HCT116 (cell line): ENCODE measurements around the gene C2orf68. TPM values are rescaled to one million over a fixed set of nuclear protein-coding genes. Genes with fewer than 3 reads are reported as not detected.
"Not testable (repeated sequence)": the region's sequence is repeated elsewhere in the genome, so short reads cannot be mapped to it uniquely, and the experiment has no call there.

ENCODE experiments used
- ATAC-seq: fragments of 200-7000 bp; cut with Tn5 transposase; 2 replicates; pipeline ENCODE4 v1.9.1; 2020; ENCODE audit warnings: mild to moderate bottlenecking, moderate library complexity
- BruUV-seq: library from RNA; stranded (reverse); fragments of 400-500 nt; replicated peaks from 2 replicates; lab custom pipeline; 2021; lab: Mats Ljungman, UMichigan
- CTCF ChIA-PET: fragments of 300-600 bp; sonication (Branson Sonifier 250); formaldehyde crosslinking; loops from one replicate; lab custom pipeline; 2021; ENCODE audit warnings: antibody characterized with exemption; lab: Charles Lee
- POLR2A ChIA-PET: fragments of 300-600, 350-600 bp; sonication (Branson Sonifier 250); formaldehyde crosslinking; loops from one replicate; lab custom pipeline; 2021; ENCODE audit warnings: antibody characterized with exemption; lab: Charles Lee
- RAD21 ChIA-PET, 2 experiments: fragments of 300-600 bp; sonication (Branson Sonifier 250); formaldehyde crosslinking; loops; one replicate each; lab custom pipeline; 2023; ENCODE audit warnings: low total read pairs in 2 of 2; ENCODE audit not compliant: uncharacterized antibody in 2 of 2, unreplicated experiment in 2 of 2, low non-redundant PET in 1 of 2; lab: Charles Lee
- DNase-seq: peaks from one replicate; pipeline ENCODE4 v3.0.0-alpha.2; 2010; ENCODE audit warnings: low read depth, low spot score
- H2AFZ ChIP-seq: fragments of 200-600 bp; shearing (Covaris generic), sonication (generic); 2 replicates; pipeline ENCODE4 v1.6.1; 2017; ENCODE audit warnings: low read depth, mixed run types, mixed read lengths, antibody characterized with exemption, low read length; ENCODE audit not compliant: poor library complexity, severe bottlenecking
- H3K27ac ChIP-seq: 2 replicates; pipeline ENCODE4 v1.5.1; 2012; ENCODE audit warnings: low read depth, low read length
- H3K27me3 ChIP-seq: fragments of 200-600 bp; sonication (generic); 2 replicates; pipeline ENCODE4 v1.6.1; 2016; ENCODE audit warnings: mixed run types, low read length, mixed read lengths; ENCODE audit not compliant: insufficient read depth
- H3K36me3 ChIP-seq, 2 experiments: fragments of 200-500 bp in 1 of 2; fragments of 200-600 bp in 1 of 2; sonication (Bioruptor generic) in 1 of 2; sonication (generic) in 1 of 2; 2 replicates each; pipeline versions ENCODE4 v1.5.1 to v1.6.1; 2014 to 2016; ENCODE audit warnings: low read length in 2 of 2, inconsistent platforms in 1 of 2, mixed read lengths in 1 of 2, mixed run types in 1 of 2; ENCODE audit not compliant: insufficient read depth in 2 of 2, control insufficient read depth in 1 of 2
- H3K4me1 ChIP-seq, 2 experiments: fragments of 200-600 bp in 1 of 2; sonication (generic) in 1 of 2; 2 replicates each; pipeline versions ENCODE4 v1.5.1 to v1.6.1; 2012 to 2017; ENCODE audit warnings: low read length in 2 of 2, inconsistent platforms in 1 of 2, mild to moderate bottlenecking in 1 of 2, mixed read lengths in 1 of 2, mixed run types in 1 of 2, moderate library complexity in 1 of 2; ENCODE audit not compliant: insufficient read depth in 2 of 2, control insufficient read depth in 1 of 2
- H3K4me2 ChIP-seq: fragments of 200-600 bp; sonication (generic); 2 replicates; pipeline ENCODE4 v1.6.1; 2017; ENCODE audit warnings: mixed run types, low read length, mixed read lengths
- H3K4me3 ChIP-seq, 2 experiments: fragments of 200-600 bp in 1 of 2; sonication (generic) in 1 of 2; replicated peaks in 1 of 2; 2 replicates each; pipeline ENCODE4 v1.5.1; 2011 to 2016; ENCODE audit warnings: low read length in 2 of 2, control low read depth in 1 of 2, low read depth in 1 of 2, mild to moderate bottlenecking in 1 of 2, mixed read lengths in 1 of 2, mixed run types in 1 of 2
- H3K79me2 ChIP-seq: fragments of 200-600 bp; sonication (generic); 2 replicates; pipeline ENCODE4 v1.6.1; 2017; ENCODE audit warnings: mild to moderate bottlenecking, mixed run types, low read length, moderate library complexity, mixed read lengths; ENCODE audit not compliant: insufficient read depth
- H3K9ac ChIP-seq: fragments of 200-600 bp; sonication (generic); 2 replicates; pipeline ENCODE4 v1.6.1; 2016; ENCODE audit warnings: low read length, mixed read lengths
- H3K9me2 ChIP-seq: fragments of 200-600 bp; sonication (generic), shearing (Covaris generic); 2 replicates; pipeline ENCODE4 v1.6.1; 2017; ENCODE audit warnings: mixed run types, mild to moderate bottlenecking, moderate library complexity; ENCODE audit not compliant: insufficient read depth
- H3K9me3 ChIP-seq, 2 experiments: fragments of 200-500 bp in 1 of 2; fragments of 200-600 bp in 1 of 2; sonication (Bioruptor generic) in 1 of 2; sonication (generic) in 1 of 2; 2 replicates each; pipeline ENCODE4 v1.6.1; 2014 to 2017; ENCODE audit warnings: low read length in 2 of 2, mixed read lengths in 2 of 2, inconsistent platforms in 1 of 2, low read depth in 1 of 2, mild to moderate bottlenecking in 1 of 2, mixed run types in 1 of 2, moderate library complexity in 1 of 2; ENCODE audit not compliant: control insufficient read depth in 1 of 2, insufficient read depth in 1 of 2
- H4K20me1 ChIP-seq: fragments of 200-600 bp; sonication (generic), shearing (Covaris generic); 2 replicates; pipeline ENCODE4 v1.6.1; 2017; ENCODE audit warnings: mixed run types, mild to moderate bottlenecking, moderate library complexity; ENCODE audit not compliant: insufficient read depth
- ATF3 ChIP-seq: IDR thresholded peaks from 2 replicates; pipeline ENCODE4 v1.6.1; 2012
- CBX3 ChIP-seq: IDR thresholded peaks from 2 replicates; pipeline ENCODE4 v1.6.1; 2012; ENCODE audit warnings: low read depth
- CEBPB ChIP-seq: IDR thresholded peaks from 2 replicates; pipeline ENCODE4 v1.6.1; 2012; ENCODE audit warnings: low read depth
- EGR1 ChIP-seq: IDR thresholded peaks from 2 replicates; pipeline ENCODE4 v1.6.1; 2012; ENCODE audit warnings: low read depth
- EZH2 ChIP-seq: fragments of 200-600 bp; sonication (generic); IDR thresholded peaks from 2 replicates; pipeline ENCODE4 v1.6.1; 2017; ENCODE audit warnings: antibody characterized with exemption, mixed run types
- EZH2phosphoT487 ChIP-seq: fragments of 200-600 bp; IDR thresholded peaks from 2 replicates; pipeline ENCODE4 v1.6.1; 2018; ENCODE audit warnings: antibody characterized with exemption, borderline replicate concordance
- MAX ChIP-seq: IDR thresholded peaks from 2 replicates; pipeline ENCODE4 v1.6.1; 2012
- POLR2A ChIP-seq: IDR thresholded peaks from 2 replicates; pipeline ENCODE4 v1.7.0; 2011; ENCODE audit warnings: borderline replicate concordance; ENCODE audit not compliant: insufficient read depth, insufficient read length; ENCODE audit errors: extremely low read depth
- POLR2AphosphoS5 ChIP-seq: IDR thresholded peaks from 2 replicates; pipeline ENCODE4 v1.6.1; 2011; ENCODE audit warnings: mild to moderate bottlenecking, low read depth, low read length, moderate library complexity
- SIN3A ChIP-seq: IDR thresholded peaks from 2 replicates; pipeline ENCODE4 v1.6.1; 2012; ENCODE audit warnings: low read depth
- SP1 ChIP-seq: IDR thresholded peaks from 2 replicates; pipeline ENCODE4 v1.6.1; 2012; ENCODE audit warnings: low read depth
- SRF ChIP-seq: IDR thresholded peaks from 2 replicates; pipeline ENCODE4 v1.6.1; 2012; ENCODE audit warnings: low read depth
- TCF7L2 ChIP-seq: IDR thresholded peaks from 2 replicates; pipeline ENCODE4 v1.7.0; 2011; ENCODE audit warnings: borderline replicate concordance, inconsistent platforms; ENCODE audit not compliant: insufficient read depth, insufficient read length; ENCODE audit errors: extremely low read depth
- intact Hi-C: fragments of 100-400 bp; cut with micrococcal nuclease; formaldehyde crosslinking; loops from 2 replicates; pipeline ENCODE4 v1.10.0; 2022
- total RNA-seq: library from RNA; stranded (reverse); gene quantifications from one replicate; pipeline ENCODE4 v1.2.1, GENCODE V29; 2021; ENCODE audit not compliant: unreplicated experiment

Gene C2orf68
- total RNA-seq, 1 experiment from 2014 or later: 21.8 TPM

DNA sequence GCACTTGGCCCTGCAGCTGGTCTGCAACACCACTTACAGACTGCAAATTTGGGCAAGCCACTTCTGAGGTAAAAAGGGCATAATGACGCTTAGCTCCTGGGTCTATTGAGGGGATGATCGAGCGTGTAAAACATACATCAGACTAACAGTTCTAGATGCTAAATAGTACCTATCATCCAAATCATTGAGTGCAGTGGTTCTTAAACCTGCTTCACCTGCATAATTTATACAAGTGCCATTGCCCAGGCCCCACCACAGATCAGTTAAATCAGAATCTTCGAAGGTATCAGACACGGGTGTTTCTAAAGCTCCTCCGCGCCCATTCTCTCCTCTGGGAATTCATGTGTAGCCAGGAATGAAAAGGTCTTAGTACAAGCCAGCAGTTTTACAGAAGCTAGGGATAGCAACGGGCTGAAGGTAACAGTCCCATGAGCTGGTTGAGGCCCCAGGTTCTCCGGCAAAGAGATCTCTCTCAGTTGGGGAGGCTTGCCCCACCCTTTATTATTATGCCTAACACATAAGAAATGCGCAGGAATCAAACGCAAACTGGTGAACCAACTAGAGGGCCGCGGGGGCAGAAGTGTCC is 17.1 kb downstream of the C2orf68 start (continued):
- TF ChIP-seq MAX: no peak

- no peak overlapping the region for H3K9ac ChIP-seq
- H4K20me1 ChIP-seq: no peaks in the 10 kb centered on the region
- H3K9me2 ChIP-seq: no peaks in the 10 kb centered on the region
- H3K9me3 ChIP-seq: no peaks in the 10 kb centered on the region
- no peak overlapping the region for H3K4me3 ChIP-seq
- H3K27me3 ChIP-seq: no peaks in the 10 kb centered on the region
- DNase-seq (no peak), ATAC-seq (no peak)
- CTCF ChIA-PET: no interaction called here
- POLR2A ChIA-PET: interaction anchor here (0.6 kb wide), 1 partner anchor 12 kb away, joined by 4 read pairs; no protein-coding TSS in a partner anchor
- H3K4me1 ChIP-seq: peaks cover 8 to 28% of the 10 kb centered on the region in 2 experiments; a peak in 3 of 4 replicates
- H2AFZ ChIP-seq: no peak overlapping the region
- H3K36me3 ChIP-seq: peaks cover 3 to 4% of the 10 kb centered on the region in 2 experiments; a peak in 2 of 4 replicates
- intact Hi-C loops: no loop called here
- peaks cover 18% of the 10 kb centered on the region for H3K79me2 ChIP-seq
- no TSS peak for BruUV-seq
- RAD21 ChIA-PET: interaction anchor here in 1 of 2 experiments (0.6 kb wide), 1 partner anchor 132 kb away, joined by 7 read pairs; no protein-coding TSS in a partner anchor
- H3K27ac ChIP-seq: no peak overlapping the region
- H3K4me2 ChIP-seq: no peak overlapping the region
- TF ChIP-seq TCF7L2 (no peak), EGR1 (no peak), SRF (no peak), CEBPB (no peak), EZH2 (no peak), EZH2phosphoT487 (no peak), SIN3A (no peak), POLR2AphosphoS5 (no peak), SP1 (no peak), ATF3 (no peak), CBX3 (no peak), POLR2A (no peak)
- TF ChIP-seq, all 23 proteins: peak for 0
Observed at GRCh38 chr2:85593023-85593422, 18.8 kb downstream of the C2orf68 start.

- H3K9me2 ChIP-seq, H3K27me3 ChIP-seq, DNase-seq, H3K36me3 ChIP-seq, BruUV-seq, ATAC-seq, CTCF ChIA-PET, H3K9ac ChIP-seq, intact Hi-C loops, H3K4me3 ChIP-seq, H2AFZ ChIP-seq, H4K20me1 ChIP-seq, H3K27ac ChIP-seq, H3K9me3 ChIP-seq: not testable (repeated sequence)
- Histone ChIP-seq H3K4me1 (peaks cover 8 to 28% of the 10 kb centered on the region in 2 experiments; a peak in 3 of 4 replicates), H3K79me2 (peaks cover 18% of the 10 kb centered on the region), H3K4me2 (peak overlapping the region; percentile 19; the same call in 1 of the 2 replicates)
- POLR2A ChIA-PET: interaction anchor here (0.5 to 0.6 kb wide), 2 partner anchors 13 to 15 kb away, joined by 4 to 5 read pairs; partner anchors contain the start of gene VAMP8
- RAD21 ChIA-PET: interaction anchor here (0.6 kb wide), 2 partner anchors 24 to 133 kb away, joined by 3 to 7 read pairs; no protein-coding TSS in a partner anchor
Observed at GRCh38 chr2:85592299-85592698, 19.6 kb downstream of the C2orf68 start.
